Mesendoderm (in vitro differentiated cells): ENCODE results near the gene DGKH.

Experiments
- DNase-seq: peaks from one replicate; pipeline ENCODE4 v3.0.0; 2013
- H2AK5ac ChIP-seq: 2 replicates; pipeline ENCODE4 v1.6.1; 2013; ENCODE audit warnings: low read length, inconsistent platforms
- H2BK120ac ChIP-seq: 2 replicates; pipeline ENCODE4 v1.6.1; 2013; ENCODE audit warnings: low read depth, mild to moderate bottlenecking, low read length, moderate library complexity, mixed read lengths
- H2BK15ac ChIP-seq: replicated peaks from 2 replicates; pipeline ENCODE4 v1.6.1; 2013; ENCODE audit warnings: low read depth, mild to moderate bottlenecking, moderate library complexity
- H2BK5ac ChIP-seq: 2 replicates; pipeline ENCODE4 v1.6.1; 2013; ENCODE audit warnings: low read length, inconsistent platforms
- H3K18ac ChIP-seq: 2 replicates; pipeline ENCODE4 v1.6.1; 2013; ENCODE audit warnings: mild to moderate bottlenecking, low read length, mixed read lengths
- H3K23ac ChIP-seq: one replicate; pipeline ENCODE4 v1.6.1; 2013; ENCODE audit warnings: low read length
- H3K27ac ChIP-seq: 2 replicates; pipeline ENCODE4 v1.5.1; 2013; ENCODE audit warnings: low read depth, mild to moderate bottlenecking, inconsistent platforms, low read length, moderate library complexity
- H3K27me3 ChIP-seq: 2 replicates; pipeline ENCODE4 v1.6.1; 2013; ENCODE audit warnings: low read length, control low read depth, mild to moderate bottlenecking, inconsistent platforms; ENCODE audit not compliant: insufficient read depth, poor library complexity
- H3K36me3 ChIP-seq: 2 replicates; pipeline ENCODE4 v1.6.1; 2013; ENCODE audit warnings: low read length, inconsistent platforms; ENCODE audit not compliant: control insufficient read depth, insufficient read depth
- H3K4ac ChIP-seq: one replicate; pipeline ENCODE4 v1.6.1; 2013; ENCODE audit warnings: low read depth, mild to moderate bottlenecking, low read length, moderate library complexity
- H3K4me1 ChIP-seq: 2 replicates; pipeline ENCODE4 v1.6.1; 2013; ENCODE audit warnings: low read depth, low read length, inconsistent platforms; ENCODE audit not compliant: control insufficient read depth
- H3K4me2 ChIP-seq: 2 replicates; pipeline ENCODE4 v1.6.1; 2013; ENCODE audit warnings: low read length
- H3K4me3 ChIP-seq: 2 replicates; pipeline ENCODE4 v1.5.1; 2013; ENCODE audit warnings: mild to moderate bottlenecking, low read length
- H3K56ac ChIP-seq: one replicate; pipeline ENCODE4 v1.6.1; 2013; ENCODE audit warnings: low read length
- H3K79me1 ChIP-seq: 2 replicates; pipeline ENCODE4 v1.6.1; 2013; ENCODE audit warnings: low read length, inconsistent platforms
- H3K79me2 ChIP-seq: 2 replicates; pipeline ENCODE4 v1.6.1; 2013; ENCODE audit warnings: mild to moderate bottlenecking, low read length; ENCODE audit not compliant: control insufficient read depth, insufficient read depth
- H3K9ac ChIP-seq: 2 replicates; pipeline ENCODE4 v1.6.1; 2013; ENCODE audit warnings: low read length, inconsistent platforms
- H4K5ac ChIP-seq: one replicate; pipeline ENCODE4 v1.6.1; 2013; ENCODE audit warnings: low read length
- H4K8ac ChIP-seq: one replicate; pipeline ENCODE4 v1.6.1; 2013; ENCODE audit warnings: low read depth, mild to moderate bottlenecking, control low read depth, low read length, moderate library complexity
- WGBS: extraction: QIAGEN DNeasy Blood & Tissue Kit; methylation state at CpG from one replicate; pipeline ENCODE4 v1.1.7; 2013; ENCODE audit warnings: low lambda C conversion rate, missing lambda C conversion rate; ENCODE audit not compliant: insufficient coverage; ENCODE audit errors: extremely low coverage; 5-methylcytosine and 5-hydroxymethylcytosine counted together

The DGKH gene

GRCh38 chr13:42211704-42212464 is 163.4 kb downstream of the DGKH start:
- Histone ChIP-seq H4K8ac (no peak overlapping the region), H3K27ac (no peak overlapping the region), H3K4me2 (no peak overlapping the region), H3K4me3 (no peak overlapping the region), H3K18ac (no peak overlapping the region), H3K79me2 (no peaks in the 10 kb centered on the region), H3K27me3 (no peaks in the 10 kb centered on the region), H2BK5ac (no peak overlapping the region), H2BK120ac (no peak overlapping the region), H3K4ac (no peak overlapping the region), H3K56ac (no peak overlapping the region), H3K36me3 (no peaks in the 10 kb centered on the region), H2BK15ac (no peak overlapping the region), H4K5ac (no peak overlapping the region), H3K79me1 (no peaks in the 10 kb centered on the region), H3K9ac (no peak overlapping the region), H2AK5ac (no peak overlapping the region), H3K4me1 (no peaks in the 10 kb centered on the region), H3K23ac (no peak overlapping the region)
- DNase-seq = no peak
- no CpG with 5 or more reads among the region's 5 CpGs for WGBS

GRCh38 chr13:42214446-42214845 is 166.0 kb downstream of the DGKH start:
- Histone ChIP-seq H3K4ac (no peak overlapping the region), H2BK120ac (no peak overlapping the region), H3K27me3 (no peaks in the 10 kb centered on the region), H3K9ac (no peak overlapping the region), H2BK15ac (no peak overlapping the region), H3K36me3 (no peaks in the 10 kb centered on the region), H3K4me3 (no peak overlapping the region), H3K18ac (no peak overlapping the region), H4K8ac (no peak overlapping the region), H3K23ac (no peak overlapping the region), H2AK5ac (no peak overlapping the region), H3K79me1 (no peaks in the 10 kb centered on the region), H3K79me2 (no peaks in the 10 kb centered on the region), H3K4me1 (no peaks in the 10 kb centered on the region), H3K27ac (no peak overlapping the region), H2BK5ac (no peak overlapping the region), H4K5ac (no peak overlapping the region), H3K56ac (no peak overlapping the region), H3K4me2 (no peak overlapping the region)
- no CpG with 5 or more reads among the region's 4 CpGs for WGBS
- DNase-seq = no peak

GRCh38 chr13:42215578-42216421 is 167.4 kb downstream of the DGKH start:
- no peaks in the 10 kb centered on the region for H3K79me1 ChIP-seq
- no peak overlapping the region for H3K18ac ChIP-seq
- H2BK120ac ChIP-seq = no peak overlapping the region
- H3K27ac ChIP-seq = no peak overlapping the region
- no peaks in the 10 kb centered on the region for H3K4me1 ChIP-seq
- no peak overlapping the region for H4K5ac ChIP-seq
- no peak overlapping the region for H3K9ac ChIP-seq
- no peak overlapping the region for H2BK15ac ChIP-seq
- no peaks in the 10 kb centered on the region for H3K36me3 ChIP-seq
- H3K79me2 ChIP-seq = no peaks in the 10 kb centered on the region
- no peak overlapping the region for H3K4me2 ChIP-seq
- H2AK5ac ChIP-seq = no peak overlapping the region
- no peak overlapping the region for H2BK5ac ChIP-seq
- no peak overlapping the region for H3K23ac ChIP-seq
- H4K8ac ChIP-seq = no peak overlapping the region
- peak; percentile 57 for DNase-seq
- WGBS = no CpG with 5 or more reads among the region's 6 CpGs
- H3K56ac ChIP-seq = no peak overlapping the region
- no peak overlapping the region for H3K4me3 ChIP-seq
- H3K4ac ChIP-seq = no peak overlapping the region
- H3K27me3 ChIP-seq = no peaks in the 10 kb centered on the region

GRCh38 chr13:42216422-42216735 is 167.9 kb downstream of the DGKH start:
- Histone ChIP-seq H3K4me3 (no peak overlapping the region), H3K9ac (no peak overlapping the region), H3K27ac (no peak overlapping the region), H2BK5ac (no peak overlapping the region), H2BK15ac (no peak overlapping the region), H3K23ac (no peak overlapping the region), H3K18ac (no peak overlapping the region), H2AK5ac (no peak overlapping the region), H3K4ac (no peak overlapping the region), H3K4me2 (no peak overlapping the region), H3K4me1 (no peaks in the 10 kb centered on the region), H4K8ac (no peak overlapping the region), H3K79me1 (no peaks in the 10 kb centered on the region), H3K56ac (no peak overlapping the region), H3K36me3 (no peaks in the 10 kb centered on the region), H2BK120ac (no peak overlapping the region), H3K79me2 (no peaks in the 10 kb centered on the region), H4K5ac (no peak overlapping the region), H3K27me3 (no peaks in the 10 kb centered on the region)
- no peak for DNase-seq
- WGBS = no CpG with 5 or more reads among the region's 1 CpG

GRCh38 chr13:42218576-42218975 is 170.1 kb downstream of the DGKH start:
- Histone ChIP-seq H3K4me3 (no peak overlapping the region), H3K36me3 (no peaks in the 10 kb centered on the region), H2BK5ac (no peak overlapping the region), H2BK15ac (no peak overlapping the region), H2AK5ac (no peak overlapping the region), H3K79me2 (no peaks in the 10 kb centered on the region), H3K4me1 (no peaks in the 10 kb centered on the region), H3K18ac (no peak overlapping the region), H2BK120ac (no peak overlapping the region), H3K4me2 (no peak overlapping the region), H4K8ac (no peak overlapping the region), H3K79me1 (no peaks in the 10 kb centered on the region), H3K23ac (no peak overlapping the region), H4K5ac (no peak overlapping the region), H3K27ac (no peak overlapping the region), H3K4ac (no peak overlapping the region), H3K56ac (no peak overlapping the region), H3K27me3 (no peaks in the 10 kb centered on the region), H3K9ac (no peak overlapping the region)
- DNase-seq = no peak
- no CpG with 5 or more reads among the region's 3 CpGs for WGBS
